ENCODE measurements around the gene SLC25A14. TPM values are rescaled to one million over a fixed set of nuclear protein-coding genes. Genes with fewer than 3 reads are reported as not detected.
A peak's percentile ranks its signal among the peaks of the same experiment; 100 is the strongest.
"Not testable (repeated sequence)": the region's sequence is repeated elsewhere in the genome, so short reads cannot be mapped to it uniquely, and the experiment has no call there.

SLC25A14 gene
- total and polyA plus RNA-seq, 12 donors = 4.8 to 29.2 (median 11.9) TPM

- no peaks in the 10 kb centered on the region for H3K36me3 ChIP-seq (replicated peaks in 1 of 2)
- no peaks in the 10 kb centered on the region for H3K27me3 ChIP-seq
- no peaks in the 10 kb centered on the region for H3K9me3 ChIP-seq (replicated peaks in 1 of 3)
- DNase-seq = no peak
- H3K27ac ChIP-seq = no peak overlapping the region
- no peak overlapping the region for H3K4me3 ChIP-seq
- WGBS, 4 donors = 63 to 95% (median 86%) methylated on average over 1 to 5 of the region's 5 CpGs
- H3K4me1 ChIP-seq (replicated peaks in 1 of 2) = no peaks in the 10 kb centered on the region
- no peak for TF ChIP-seq CTCF (IDR thresholded peaks at IDR 0.05)
- no peak for TF ChIP-seq POLR2A (IDR thresholded peaks at IDR 0.05)
- intact Hi-C loops (cut with DNase I) = no loop called here
These were observed 34.9 kb upstream of the SLC25A14 start for GRCh38 chrX:130304587-130305368.

GRCh38 chrX:130319886-130320285 is 19.8 kb upstream of the SLC25A14 start:
- H3K27ac ChIP-seq; H3K4me3 ChIP-seq; H3K36me3 ChIP-seq (replicated peaks in 1 of 2); H3K9me3 ChIP-seq (replicated peaks in 1 of 3); H3K27me3 ChIP-seq; intact Hi-C loops (cut with DNase I); H3K4me1 ChIP-seq (replicated peaks in 1 of 2); DNase-seq: not testable (repeated sequence)
- 49 to 65% (median 57%) methylated on average over 3 of the region's 3 CpGs for WGBS, 4 donors

- Histone ChIP-seq H3K36me3 (replicated peaks in 1 of 2) (no peaks in the 10 kb centered on the region), H3K4me1 (replicated peaks in 1 of 2) (no peaks in the 10 kb centered on the region), H3K9me3 (replicated peaks in 1 of 3) (no peaks in the 10 kb centered on the region), H3K27ac (no peak overlapping the region), H3K4me3 (no peak overlapping the region), H3K27me3 (peaks cover 8% of the 10 kb centered on the region)
- WGBS, 4 donors = 66 to 83% (median 73%) methylated on average over 2 of the region's 2 CpGs
- TF ChIP-seq CTCF (IDR thresholded peaks at IDR 0.05) (no peak), POLR2A (IDR thresholded peaks at IDR 0.05) (no peak)
- intact Hi-C loops (cut with DNase I) = no loop called here
- no peak for DNase-seq
These were observed 18.2 kb upstream of the SLC25A14 start for GRCh38 chrX:130321550-130321949.

GRCh38 chrX:130330146-130330545 is 9.6 kb upstream of the SLC25A14 start:
- TF ChIP-seq CTCF (IDR thresholded peaks at IDR 0.05) (no peak), POLR2A (IDR thresholded peaks at IDR 0.05) (no peak)
- no peak overlapping the region for H3K4me3 ChIP-seq
- no peak overlapping the region for H3K27ac ChIP-seq
- H3K36me3 ChIP-seq (replicated peaks in 1 of 2) = no peaks in the 10 kb centered on the region
- no peaks in the 10 kb centered on the region for H3K9me3 ChIP-seq (replicated peaks in 1 of 3)
- 75 to 82% (median 76%) methylated on average over 3 of the region's 3 CpGs for WGBS, 4 donors
- H3K27me3 ChIP-seq = peaks cover 16% of the 10 kb centered on the region
- no peaks in the 10 kb centered on the region for H3K4me1 ChIP-seq (replicated peaks in 1 of 2)
- intact Hi-C loops (cut with DNase I) = no loop called here
- DNase-seq = no peak

GRCh38 chrX:130330706-130331105 is 9.0 kb upstream of the SLC25A14 start:
- Histone ChIP-seq H3K9me3 (replicated peaks in 1 of 3) (no peaks in the 10 kb centered on the region), H3K27ac (no peak overlapping the region), H3K4me3 (no peak overlapping the region), H3K27me3 (peaks cover 16% of the 10 kb centered on the region), H3K4me1 (replicated peaks in 1 of 2) (no peaks in the 10 kb centered on the region), H3K36me3 (replicated peaks in 1 of 2) (no peaks in the 10 kb centered on the region)
- intact Hi-C loops (cut with DNase I) = no loop called here
- WGBS, 4 donors = 3 to 7% (median 6%) methylated on average over 9 to 10 of the region's 10 CpGs
- TF ChIP-seq POLR2A (IDR thresholded peaks at IDR 0.05) = no peak
- peak in 4 of 6 experiments; percentile 31 to 45 (median 37) for TF ChIP-seq CTCF (IDR thresholded peaks at IDR 0.05)
- peak; percentile 27 to 65 (median 46) for DNase-seq
